ENCODE measurements around the gene FAT1. TPM values are rescaled to one million over a fixed set of nuclear protein-coding genes. Genes with fewer than 3 reads are reported as not detected.
A peak's percentile ranks its signal among the peaks of the same experiment; 100 is the strongest.

The FAT1 gene
- total RNA-seq, 2 donors from 2014 or later = 175 to 215 TPM

GRCh38 chr4:186669735-186670134, 53.9 kb downstream of the FAT1 start:
- Histone ChIP-seq H3K27me3 (replicated peaks; ENCODE audit: insufficient read depth) (no peaks in the 10 kb centered on the region), H3K4me3 (no peak overlapping the region), H3K4me1 (replicated peaks) (no peaks in the 10 kb centered on the region), H3K9me3 (no peaks in the 10 kb centered on the region), H3K36me3 (no peaks in the 10 kb centered on the region), H3K27ac (no peak overlapping the region)
- intact Hi-C loops (cut with DNase I) = no loop called here
- TF ChIP-seq CTCF (IDR thresholded peaks at IDR 0.05) (no peak), POLR2A (IDR thresholded peaks at IDR 0.05) (no peak), POLR2AphosphoS5 (IDR thresholded peaks at IDR 0.05) (no peak)
- no peak for DNase-seq (ENCODE audit: low spot score)
- WGBS = 21% methylated on average over 5 of the region's 5 CpGs

GRCh38 chr4:186669159-186669731, 54.4 kb downstream of the FAT1 start:
- WGBS = 26% methylated on average over 21 of the region's 21 CpGs
- Histone ChIP-seq H3K27me3 (replicated peaks; ENCODE audit: insufficient read depth) (no peaks in the 10 kb centered on the region), H3K27ac (peak overlapping the region; percentile 21 to 38), H3K4me1 (replicated peaks) (no peaks in the 10 kb centered on the region), H3K9me3 (no peaks in the 10 kb centered on the region), H3K4me3 (no peak overlapping the region), H3K36me3 (no peaks in the 10 kb centered on the region)
- peak; percentile 50 for DNase-seq (ENCODE audit: low spot score)
- intact Hi-C loops (cut with DNase I) = no loop called here
- TF ChIP-seq CTCF (IDR thresholded peaks at IDR 0.05) = peak; percentile 12 to 65 (median 52)
- no peak for TF ChIP-seq POLR2A (IDR thresholded peaks at IDR 0.05)
- peak; percentile 27 for TF ChIP-seq POLR2AphosphoS5 (IDR thresholded peaks at IDR 0.05)

GRCh38 chr4:186666750-186667149, 56.9 kb downstream of the FAT1 start:
- no peaks in the 10 kb centered on the region for H3K27me3 ChIP-seq (replicated peaks; ENCODE audit: insufficient read depth)
- no peak for TF ChIP-seq CTCF (IDR thresholded peaks at IDR 0.05)
- no peak for TF ChIP-seq POLR2A (IDR thresholded peaks at IDR 0.05)
- no peak for TF ChIP-seq POLR2AphosphoS5 (IDR thresholded peaks at IDR 0.05)
- 37% methylated on average over 3 of the region's 3 CpGs for WGBS
- no peaks in the 10 kb centered on the region for H3K36me3 ChIP-seq
- H3K9me3 ChIP-seq = no peaks in the 10 kb centered on the region
- H3K27ac ChIP-seq = no peak overlapping the region
- H3K4me3 ChIP-seq = no peak overlapping the region
- no peaks in the 10 kb centered on the region for H3K4me1 ChIP-seq (replicated peaks)
- no peak for DNase-seq (ENCODE audit: low spot score)
- intact Hi-C loops (cut with DNase I) = no loop called here

GRCh38 chr4:186666252-186666651, 57.4 kb downstream of the FAT1 start:
- Histone ChIP-seq H3K4me1 (replicated peaks) (no peaks in the 10 kb centered on the region), H3K9me3 (no peaks in the 10 kb centered on the region), H3K27ac (no peak overlapping the region), H3K36me3 (no peaks in the 10 kb centered on the region), H3K27me3 (replicated peaks; ENCODE audit: insufficient read depth) (no peaks in the 10 kb centered on the region), H3K4me3 (no peak overlapping the region)
- TF ChIP-seq POLR2AphosphoS5 (IDR thresholded peaks at IDR 0.05) (peak; percentile 64), CTCF (IDR thresholded peaks at IDR 0.05) (no peak), POLR2A (IDR thresholded peaks at IDR 0.05) (no peak)
- intact Hi-C loops (cut with DNase I) = no loop called here
- 34% methylated on average over 4 of the region's 4 CpGs for WGBS
- no peak for DNase-seq (ENCODE audit: low spot score)

- no peak for DNase-seq (ENCODE audit: low spot score)
- Histone ChIP-seq H3K9me3 (no peaks in the 10 kb centered on the region), H3K27me3 (replicated peaks; ENCODE audit: insufficient read depth) (no peaks in the 10 kb centered on the region), H3K36me3 (no peaks in the 10 kb centered on the region), H3K4me3 (no peak overlapping the region), H3K27ac (no peak overlapping the region), H3K4me1 (replicated peaks) (no peaks in the 10 kb centered on the region)
- TF ChIP-seq POLR2AphosphoS5 (IDR thresholded peaks at IDR 0.05) = no peak
- no peak for TF ChIP-seq POLR2A (IDR thresholded peaks at IDR 0.05)
- no peak for TF ChIP-seq CTCF (IDR thresholded peaks at IDR 0.05)
- intact Hi-C loops (cut with DNase I) = no loop called here
- 74% methylated on average over 4 of the region's 4 CpGs for WGBS
Measured at GRCh38 chr4:186660403-186660802, 63.3 kb downstream of the FAT1 start.
